ENCODE results near the gene CHD8.

CHD8 gene

GRCh38 chr14:21455912-21456667 is at the start of gene CHD8:
Gene CHD8, minus strand, starts transcription at chr14:21456123. Its CDS starts 24,480 bp downstream, at chr14:21431643.
- Histone ChIP-seq H3K9ac (ENCODE audit: insufficient read length, low read depth) (peak within 1 kb of the TSS; percentile 91), H3K36me3 (ENCODE audit: insufficient read depth, insufficient read length, low read length) (peaks cover 28% of the 10 kb centered on the region), H3K9me3 (ENCODE audit: insufficient read depth, low read length) (no peaks in the 10 kb centered on the region), H3K4me3 (ENCODE audit: insufficient read length, low read depth) (peak within 1 kb of the TSS; percentile 76), H3K4me1 (ENCODE audit: insufficient read depth, insufficient read length) (no peaks in the 10 kb centered on the region), H3K27me3 (ENCODE audit: insufficient read depth, insufficient read length) (no peaks in the 10 kb centered on the region)
- peak; percentile 49 for TF ChIP-seq YY1 (IDR thresholded peaks at IDR 0.05; ENCODE audit: insufficient read depth, insufficient read length)
- TF ChIP-seq SUZ12 (IDR thresholded peaks at IDR 0.05; ENCODE audit: extremely low read depth, insufficient read depth, insufficient read length): no peak
- peak; percentile 95 for DNase-seq (ENCODE audit: low read depth, low spot score)

GRCh38 chr14:21505012-21505553 is 49.2 kb upstream of the CHD8 start:
- H3K36me3 ChIP-seq (ENCODE audit: insufficient read depth, insufficient read length, low read length): peaks cover 67% of the 10 kb centered on the region
- no peak overlapping the region for H3K4me3 ChIP-seq (ENCODE audit: insufficient read length, low read depth)
- no peak for DNase-seq (ENCODE audit: low read depth, low spot score)

GRCh38 chr14:21503376-21503775 is 47.5 kb upstream of the CHD8 start:
- no peak overlapping the region for H3K9ac ChIP-seq (ENCODE audit: insufficient read length, low read depth)
- H3K36me3 ChIP-seq (ENCODE audit: insufficient read depth, insufficient read length, low read length): peaks cover 73% of the 10 kb centered on the region
- DNase-seq (ENCODE audit: low read depth, low spot score): no peak
- H3K4me3 ChIP-seq (ENCODE audit: insufficient read length, low read depth): no peak overlapping the region
- H3K27me3 ChIP-seq (ENCODE audit: insufficient read depth, insufficient read length): no peaks in the 10 kb centered on the region
- TF ChIP-seq SUZ12 (IDR thresholded peaks at IDR 0.05; ENCODE audit: extremely low read depth, insufficient read depth, insufficient read length) (no peak), YY1 (IDR thresholded peaks at IDR 0.05; ENCODE audit: insufficient read depth, insufficient read length) (no peak), ZNF274 (IDR thresholded peaks at IDR 0.05; ENCODE audit: low read depth, low read length) (no peak)
- H3K9me3 ChIP-seq (ENCODE audit: insufficient read depth, low read length): no peaks in the 10 kb centered on the region
- no peaks in the 10 kb centered on the region for H3K4me1 ChIP-seq (ENCODE audit: insufficient read depth, insufficient read length)

More at GRCh38 chr14:21505012-21505553, 49.2 kb upstream of the CHD8 start:
- H3K27me3 ChIP-seq (ENCODE audit: insufficient read depth, insufficient read length): no peaks in the 10 kb centered on the region
- H3K9ac ChIP-seq (ENCODE audit: insufficient read length, low read depth): no peak overlapping the region
- no peak for TF ChIP-seq ZNF274 (IDR thresholded peaks at IDR 0.05; ENCODE audit: low read depth, low read length)
- TF ChIP-seq YY1 (IDR thresholded peaks at IDR 0.05; ENCODE audit: insufficient read depth, insufficient read length): no peak
- no peak for TF ChIP-seq SUZ12 (IDR thresholded peaks at IDR 0.05; ENCODE audit: extremely low read depth, insufficient read depth, insufficient read length)
- no peaks in the 10 kb centered on the region for H3K4me1 ChIP-seq (ENCODE audit: insufficient read depth, insufficient read length)
- H3K9me3 ChIP-seq (ENCODE audit: insufficient read depth, low read length): no peaks in the 10 kb centered on the region

- H3K9me3 ChIP-seq (ENCODE audit: insufficient read depth, low read length): no peaks in the 10 kb centered on the region
- peaks cover 80% of the 10 kb centered on the region for H3K36me3 ChIP-seq (ENCODE audit: insufficient read depth, insufficient read length, low read length)
- DNase-seq (ENCODE audit: low read depth, low spot score): no peak
- no peak for TF ChIP-seq ZNF274 (IDR thresholded peaks at IDR 0.05; ENCODE audit: low read depth, low read length)
- no peak for TF ChIP-seq SUZ12 (IDR thresholded peaks at IDR 0.05; ENCODE audit: extremely low read depth, insufficient read depth, insufficient read length)
- no peak for TF ChIP-seq YY1 (IDR thresholded peaks at IDR 0.05; ENCODE audit: insufficient read depth, insufficient read length)
- no peak overlapping the region for H3K9ac ChIP-seq (ENCODE audit: insufficient read length, low read depth)
- H3K4me3 ChIP-seq (ENCODE audit: insufficient read length, low read depth): no peak overlapping the region
- no peaks in the 10 kb centered on the region for H3K27me3 ChIP-seq (ENCODE audit: insufficient read depth, insufficient read length)
- H3K4me1 ChIP-seq (ENCODE audit: insufficient read depth, insufficient read length): no peaks in the 10 kb centered on the region
Measured at GRCh38 chr14:21501568-21501967, 45.6 kb upstream of the CHD8 start.

- Histone ChIP-seq H3K27me3 (ENCODE audit: insufficient read depth, insufficient read length) (no peaks in the 10 kb centered on the region), H3K9me3 (ENCODE audit: insufficient read depth, low read length) (no peaks in the 10 kb centered on the region), H3K4me1 (ENCODE audit: insufficient read depth, insufficient read length) (no peaks in the 10 kb centered on the region), H3K4me3 (ENCODE audit: insufficient read length, low read depth) (no peak overlapping the region), H3K36me3 (ENCODE audit: insufficient read depth, insufficient read length, low read length) (peaks cover 87% of the 10 kb centered on the region), H3K9ac (ENCODE audit: insufficient read length, low read depth) (no peak overlapping the region)
- TF ChIP-seq YY1 (IDR thresholded peaks at IDR 0.05; ENCODE audit: insufficient read depth, insufficient read length) (no peak), ZNF274 (IDR thresholded peaks at IDR 0.05; ENCODE audit: low read depth, low read length) (no peak), SUZ12 (IDR thresholded peaks at IDR 0.05; ENCODE audit: extremely low read depth, insufficient read depth, insufficient read length) (no peak)
- peak; percentile 48 for DNase-seq (ENCODE audit: low read depth, low spot score)
Measured at GRCh38 chr14:21498540-21499526, 42.9 kb upstream of the CHD8 start.

- Histone ChIP-seq H3K9me3 (ENCODE audit: insufficient read depth, low read length) (no peaks in the 10 kb centered on the region), H3K9ac (ENCODE audit: insufficient read length, low read depth) (no peak overlapping the region), H3K4me3 (ENCODE audit: insufficient read length, low read depth) (no peak overlapping the region), H3K4me1 (ENCODE audit: insufficient read depth, insufficient read length) (no peaks in the 10 kb centered on the region), H3K27me3 (ENCODE audit: insufficient read depth, insufficient read length) (no peaks in the 10 kb centered on the region), H3K36me3 (ENCODE audit: insufficient read depth, insufficient read length, low read length) (peaks cover 76% of the 10 kb centered on the region)
- TF ChIP-seq SUZ12 (IDR thresholded peaks at IDR 0.05; ENCODE audit: extremely low read depth, insufficient read depth, insufficient read length) (no peak), YY1 (IDR thresholded peaks at IDR 0.05; ENCODE audit: insufficient read depth, insufficient read length) (no peak), ZNF274 (IDR thresholded peaks at IDR 0.05; ENCODE audit: low read depth, low read length) (no peak)
- DNase-seq (ENCODE audit: low read depth, low spot score): no peak
Measured at GRCh38 chr14:21496453-21496852, 40.5 kb upstream of the CHD8 start.

All from NT2/D1 (cell line).